LNCaP clone FGC (cell line): ENCODE data around the gene PLPPR2.
"Not testable (repeated sequence)": the region's sequence is repeated elsewhere in the genome, so short reads cannot be mapped to it uniquely, and the experiment has no call there.

Experiments used
- DNase-seq: peaks from one replicate; pipeline ENCODE4 v3.0.0-alpha.2; 2011; ENCODE audit warnings: low read depth
- H3K4me3 ChIP-seq: 2 replicates; pipeline ENCODE4 v1.5.1; 2011; ENCODE audit warnings: mild to moderate bottlenecking, low read depth, low read length, control low read depth
- TF ChIP-seq, protein P1 (sequence below): IDR thresholded peaks from 2 replicates; pipeline ENCODE4 v1.5.1; 2012; ENCODE audit warnings: mild to moderate bottlenecking; ENCODE audit not compliant: control insufficient read depth, insufficient read depth; ENCODE audit errors: extremely low read depth

The PLPPR2 gene

DNA sequence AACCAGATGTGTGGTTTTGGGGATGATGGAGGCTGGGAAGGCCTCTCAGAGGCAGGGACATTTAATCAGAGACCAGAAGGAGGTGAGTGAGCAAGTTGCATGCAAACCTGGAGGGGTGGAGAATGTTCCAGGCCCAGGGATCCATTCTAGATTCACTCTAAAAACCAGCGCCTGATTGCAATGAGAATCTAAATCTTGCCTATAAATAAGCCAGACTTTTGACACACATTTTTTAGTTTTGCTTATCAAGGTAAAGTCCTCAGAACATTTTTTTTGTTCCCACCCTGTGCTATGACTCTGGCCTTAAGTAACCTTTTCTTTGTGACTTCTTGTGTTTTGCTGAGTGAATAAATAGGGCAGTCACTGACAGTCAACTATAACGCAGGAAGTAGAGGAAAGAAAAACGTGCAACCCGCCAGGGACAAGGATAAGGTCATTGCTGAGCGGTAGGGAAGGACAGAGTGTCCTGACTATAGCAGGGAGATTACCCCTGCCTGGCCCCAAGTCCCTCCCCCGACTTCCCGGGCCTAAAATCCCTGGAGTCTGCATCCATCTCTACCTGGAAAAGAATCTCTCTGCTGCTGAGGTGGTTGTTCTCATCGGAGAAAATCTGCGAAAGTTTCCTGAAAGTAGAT is 49.5 kb downstream of the PLPPR2 start:
- no peak for DNase-seq
- no peak overlapping the region for H3K4me3 ChIP-seq
- TF ChIP-seq, protein P1, sequence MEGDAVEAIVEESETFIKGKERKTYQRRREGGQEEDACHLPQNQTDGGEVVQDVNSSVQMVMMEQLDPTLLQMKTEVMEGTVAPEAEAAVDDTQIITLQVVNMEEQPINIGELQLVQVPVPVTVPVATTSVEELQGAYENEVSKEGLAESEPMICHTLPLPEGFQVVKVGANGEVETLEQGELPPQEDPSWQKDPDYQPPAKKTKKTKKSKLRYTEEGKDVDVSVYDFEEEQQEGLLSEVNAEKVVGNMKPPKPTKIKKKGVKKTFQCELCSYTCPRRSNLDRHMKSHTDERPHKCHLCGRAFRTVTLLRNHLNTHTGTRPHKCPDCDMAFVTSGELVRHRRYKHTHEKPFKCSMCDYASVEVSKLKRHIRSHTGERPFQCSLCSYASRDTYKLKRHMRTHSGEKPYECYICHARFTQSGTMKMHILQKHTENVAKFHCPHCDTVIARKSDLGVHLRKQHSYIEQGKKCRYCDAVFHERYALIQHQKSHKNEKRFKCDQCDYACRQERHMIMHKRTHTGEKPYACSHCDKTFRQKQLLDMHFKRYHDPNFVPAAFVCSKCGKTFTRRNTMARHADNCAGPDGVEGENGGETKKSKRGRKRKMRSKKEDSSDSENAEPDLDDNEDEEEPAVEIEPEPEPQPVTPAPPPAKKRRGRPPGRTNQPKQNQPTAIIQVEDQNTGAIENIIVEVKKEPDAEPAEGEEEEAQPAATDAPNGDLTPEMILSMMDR: no peak

DNA sequence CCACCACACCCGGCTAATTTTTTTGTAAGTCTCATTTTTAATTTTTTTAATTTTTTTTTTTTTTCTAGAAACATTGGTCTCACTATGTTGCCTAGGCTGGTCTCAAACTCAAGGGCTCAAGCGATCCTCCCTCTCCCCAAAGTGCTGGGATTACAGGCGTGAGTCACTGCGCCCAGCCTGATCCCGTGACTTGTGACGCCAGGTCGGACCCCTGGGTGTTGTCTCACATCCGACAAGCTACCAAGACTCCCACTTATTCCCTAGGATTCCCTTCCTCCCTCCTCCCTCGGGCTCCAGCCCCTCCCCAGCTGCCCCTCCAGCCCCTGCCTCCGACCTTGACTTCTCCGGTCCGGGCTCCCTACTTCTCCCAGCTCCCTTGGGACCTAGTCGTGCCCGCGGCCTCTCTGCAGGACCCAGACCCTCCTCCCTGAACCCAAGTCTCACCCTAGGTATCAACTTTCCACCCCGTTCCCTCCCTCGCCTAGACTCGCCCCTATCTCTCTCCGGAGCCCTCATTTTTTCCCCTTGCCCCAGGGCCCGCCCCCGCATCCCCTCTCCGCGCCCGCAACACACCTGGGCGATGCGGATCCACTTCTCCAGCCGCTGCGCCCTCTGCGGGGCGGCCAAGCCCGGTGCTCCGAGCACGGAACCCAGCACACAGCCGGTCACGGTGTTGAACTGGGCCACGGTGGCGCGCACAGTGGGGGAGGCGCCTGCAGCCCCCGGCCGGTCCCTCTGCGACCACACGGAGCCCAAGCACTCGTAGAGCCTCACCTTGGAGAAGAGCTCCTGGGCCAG is 50.8 kb downstream of the PLPPR2 start:
- DNase-seq: no peak
- no peak overlapping the region for H3K4me3 ChIP-seq
- TF ChIP-seq, protein P1: no peak

DNA sequence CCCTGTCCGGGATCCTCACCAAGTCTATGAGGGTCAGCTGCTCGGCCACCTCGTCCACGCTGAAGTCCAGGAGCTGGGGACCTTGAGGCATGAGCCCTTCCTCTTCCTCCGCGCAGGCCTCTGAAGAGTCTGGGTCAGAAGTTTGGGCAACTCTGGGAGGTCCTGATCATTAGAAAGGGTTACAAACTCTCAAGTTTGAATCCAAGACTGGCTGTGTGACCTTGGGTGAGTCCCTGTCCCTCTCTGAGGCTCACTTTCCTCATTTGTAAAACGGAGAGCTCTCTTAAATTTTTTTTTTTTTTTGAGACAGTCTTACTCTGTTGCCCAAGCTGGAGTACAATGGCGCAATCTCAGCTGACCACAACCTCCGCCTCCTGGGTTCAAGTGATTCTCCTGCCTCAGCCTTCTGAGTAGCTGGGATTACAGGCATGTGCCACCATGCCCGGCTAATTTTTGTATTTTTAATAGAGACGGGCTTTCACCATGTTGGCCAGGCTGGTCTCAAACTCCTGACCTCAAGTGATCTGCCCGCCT is 51.5 kb downstream of the PLPPR2 start:
- not testable (repeated sequence) for H3K4me3 ChIP-seq, DNase-seq

DNA sequence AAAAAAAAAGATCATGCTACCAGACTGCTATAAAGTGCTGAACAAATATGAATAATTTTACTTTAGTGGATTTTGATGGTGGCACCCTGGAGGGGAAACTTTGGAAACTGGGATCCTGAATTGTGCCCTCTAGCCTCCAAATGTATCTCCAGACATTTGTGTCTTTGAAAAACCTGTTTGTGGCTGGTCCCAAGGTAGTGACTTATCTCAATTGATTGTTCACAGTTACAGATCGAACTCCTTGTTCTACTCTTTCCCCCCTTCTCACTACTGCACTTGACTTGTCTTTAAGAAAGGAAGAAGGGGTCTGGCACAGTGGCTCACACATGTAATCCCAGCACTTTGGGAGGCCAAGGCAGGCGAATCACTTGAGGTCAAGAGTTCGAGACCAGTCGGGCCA is 53.4 kb downstream of the PLPPR2 start:
- TF ChIP-seq, protein P1: no peak
- H3K4me3 ChIP-seq: no peak overlapping the region

GRCh38 chr19:11410682-11411081 is 55.5 kb downstream of the PLPPR2 start:
- TF ChIP-seq, protein P1: no peak
- no peak overlapping the region for H3K4me3 ChIP-seq
- DNase-seq: no peak

More for the DNA sequence above, 53.4 kb downstream of the PLPPR2 start:
- no peak for DNase-seq

DNA sequence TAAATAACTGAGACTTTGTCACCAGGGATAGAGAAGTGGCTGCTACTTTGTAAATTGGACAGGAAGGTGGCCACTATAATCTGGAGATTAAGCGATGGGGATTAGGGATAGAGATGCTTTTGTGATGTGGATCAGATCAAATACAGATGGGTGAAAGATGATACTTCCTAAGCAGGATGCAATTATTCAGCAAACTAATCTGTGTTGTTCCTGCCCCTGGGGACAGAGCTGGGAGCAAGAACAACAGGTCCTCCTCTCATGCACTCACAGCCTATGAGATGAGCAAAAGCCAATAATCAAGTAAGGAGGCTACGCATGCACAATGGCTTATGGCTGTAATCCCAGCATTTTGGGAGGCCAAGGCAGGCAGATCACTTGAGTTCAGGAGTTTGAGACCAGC is 59.3 kb downstream of the PLPPR2 start:
- TF ChIP-seq, protein P1: no peak
- DNase-seq: no peak

More for the DNA sequence above, 59.3 kb downstream of the PLPPR2 start:
- H3K4me3 ChIP-seq: no peak overlapping the region
